HEK293T (cell line): Measurements from ENCODE around the gene RNF183.
A peak's percentile ranks its signal among the peaks of the same experiment; 100 is the strongest.

Source experiments
- CTCF ChIA-PET: fragments of 350-600 bp; formaldehyde crosslinking; extraction: SDS; loops from one replicate; lab custom pipeline; 2021; ENCODE audit warnings: antibody characterized with exemption, inconsistent platforms; lab: Yijun Ruan, JAX
- POLR2A ChIA-PET: fragments of 350-600 bp; formaldehyde crosslinking; extraction: SDS; loops from one replicate; lab custom pipeline; 2020; ENCODE audit warnings: antibody characterized with exemption, inconsistent platforms; lab: Yijun Ruan, JAX
- DNase-seq: peaks from one replicate; pipeline ENCODE4 v3.0.0; 2012; ENCODE audit warnings: mixed read lengths; ENCODE audit errors: extremely low spot score
- ARNT ChIP-seq: fragments of 450-650 bp; IDR thresholded peaks from 2 replicates; pipeline ENCODE4 v1.6.1; 2017; ENCODE audit warnings: mild to moderate bottlenecking
- BHLHE40 ChIP-seq: fragments of 450-650 bp; IDR thresholded peaks from 2 replicates; pipeline ENCODE4 v1.6.1; 2016; ENCODE audit warnings: mild to moderate bottlenecking, moderate library complexity, borderline replicate concordance
- CTBP1 ChIP-seq: fragments of 450-650 bp; IDR thresholded peaks from 2 replicates; pipeline ENCODE4 v1.6.1; 2016; ENCODE audit warnings: borderline replicate concordance
- ELF4 ChIP-seq: fragments of 450-650 bp; IDR thresholded peaks from 2 replicates; pipeline ENCODE4 v1.6.1; 2017; ENCODE audit warnings: antibody characterized with exemption
- FOXA1 ChIP-seq: fragments of 450-650 bp; IDR thresholded peaks from 2 replicates; pipeline ENCODE4 v1.6.1; 2016; ENCODE audit warnings: mild to moderate bottlenecking
- FOXK2 ChIP-seq: fragments of 450-650 bp; IDR thresholded peaks from 2 replicates; pipeline ENCODE4 v1.6.1; 2016; ENCODE audit warnings: mild to moderate bottlenecking
- FOXM1 ChIP-seq: fragments of 450-650 bp; IDR thresholded peaks from 2 replicates; pipeline ENCODE4 v1.6.1; 2017; ENCODE audit warnings: mild to moderate bottlenecking, borderline replicate concordance
- HDGF ChIP-seq: fragments of 450-650 bp; IDR thresholded peaks from 2 replicates; pipeline ENCODE4 v1.6.1; 2017; ENCODE audit warnings: antibody characterized with exemption, borderline replicate concordance
- L3MBTL2 ChIP-seq: fragments of 450-650 bp; conservative IDR thresholded peaks from 2 replicates; pipeline ENCODE4 v1.6.1; 2016; ENCODE audit warnings: mild to moderate bottlenecking
- LEF1 ChIP-seq: fragments of 450-650 bp; IDR thresholded peaks from 2 replicates; pipeline ENCODE4 v1.6.1; 2017; ENCODE audit warnings: mild to moderate bottlenecking, borderline replicate concordance
- NFRKB ChIP-seq: fragments of 450-650 bp; IDR thresholded peaks from 2 replicates; pipeline ENCODE4 v1.6.1; 2016; ENCODE audit warnings: mild to moderate bottlenecking, moderate library complexity
- PKNOX1 ChIP-seq: fragments of 450-650 bp; IDR thresholded peaks from 2 replicates; pipeline ENCODE4 v1.6.1; 2016
- SP1 ChIP-seq: fragments of 450-650 bp; IDR thresholded peaks from 2 replicates; pipeline ENCODE4 v1.6.1; 2017
- SUZ12 ChIP-seq: fragments of 450-650 bp; IDR thresholded peaks from 2 replicates; pipeline ENCODE4 v1.6.1; 2016; ENCODE audit warnings: mild to moderate bottlenecking
- TARDBP ChIP-seq: fragments of 450-650 bp; IDR thresholded peaks from 2 replicates; pipeline ENCODE4 v1.6.1; 2016
- ZNF384 ChIP-seq: fragments of 450-650 bp; IDR thresholded peaks from 2 replicates; pipeline ENCODE4 v1.6.1; 2016

RNF183 gene

GRCh38 chr9:113309204-113309813 lies 6.1 kb upstream of the RNF183 start:
- peak; percentile 41 for DNase-seq
- CTCF ChIA-PET: interaction anchor here (1.8 kb wide), 1 partner anchor 9 kb away, joined by 3 read pairs; no protein-coding TSS in a partner anchor
- no peak for TF ChIP-seq FOXK2
- TF ChIP-seq FOXA1: no peak
- TF ChIP-seq ZNF384: no peak
- TF ChIP-seq HDGF: no peak
- TF ChIP-seq SP1: no peak
- TF ChIP-seq ELF4: no peak
- no peak for TF ChIP-seq SUZ12
- POLR2A ChIA-PET: no interaction called here

DNA sequence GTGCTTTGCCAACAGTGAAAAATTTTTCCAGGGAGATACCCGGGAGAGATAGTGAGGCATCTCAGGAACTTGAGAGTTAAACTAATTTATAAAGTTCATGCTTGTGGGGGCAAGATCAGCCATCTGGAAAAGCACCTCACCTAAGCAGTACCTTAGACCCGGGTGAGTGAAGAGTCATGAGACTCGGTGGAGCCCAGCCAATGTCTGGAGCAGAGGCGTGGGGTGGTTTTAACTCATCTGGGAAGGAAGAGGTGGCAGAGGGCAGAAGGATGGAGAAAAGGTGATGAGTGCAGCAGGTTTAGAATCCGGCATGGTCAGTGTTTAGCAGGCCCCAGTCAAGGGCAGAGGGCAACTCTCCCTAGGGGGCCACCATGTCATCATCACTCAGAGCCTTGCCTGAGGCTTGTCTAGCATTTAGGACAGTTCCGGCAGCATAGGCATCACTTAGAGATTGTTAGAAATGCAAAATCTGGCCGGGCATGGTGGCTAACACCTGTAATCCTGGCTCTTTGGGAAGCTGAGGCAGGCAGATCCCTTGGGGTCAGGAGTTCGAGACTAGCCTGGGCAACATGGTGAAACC lies 4.3 kb upstream of the RNF183 start:
- DNase-seq: no peak
- no peak for TF ChIP-seq FOXM1
- no peak for TF ChIP-seq NFRKB
- TF ChIP-seq ZNF384: no peak
- TF ChIP-seq FOXA1: no peak
- no peak for TF ChIP-seq ELF4
- TF ChIP-seq BHLHE40: no peak
- POLR2A ChIA-PET: interaction anchor here (1.3 kb wide), 1 partner anchor 102 kb away, joined by 5 read pairs; the partner anchor contains the start of genes C9orf43 and POLE3
- CTCF ChIA-PET: no interaction called here

DNA sequence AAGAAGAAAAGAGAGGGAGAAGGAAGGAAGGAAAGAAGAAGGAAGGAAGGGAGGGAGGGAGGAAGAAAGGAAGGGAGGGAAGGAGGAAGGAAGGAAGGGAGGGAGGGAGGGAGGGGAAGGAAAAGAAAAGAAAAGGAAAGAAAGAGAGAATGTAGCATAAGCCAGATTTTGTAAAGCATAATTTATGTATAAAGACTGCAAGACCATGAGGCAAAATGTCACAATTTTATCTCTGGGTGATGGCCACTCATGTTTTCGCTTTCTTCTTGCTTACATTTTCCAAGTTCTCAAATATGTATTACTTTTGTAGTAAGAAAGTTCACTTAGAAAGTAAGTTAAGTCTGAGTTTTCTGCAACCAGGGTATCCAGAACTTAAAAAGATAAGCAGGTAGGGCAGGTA lies 3.4 kb upstream of the RNF183 start:
- POLR2A ChIA-PET: no interaction called here
- CTCF ChIA-PET: no interaction called here
- DNase-seq: no peak
- TF ChIP-seq SP1: no peak

- ChIA-PET POLR2A (no interaction called here), CTCF (no interaction called here)
- DNase-seq: no peak
- no peak for TF ChIP-seq L3MBTL2
- no peak for TF ChIP-seq ELF4
- no peak for TF ChIP-seq NFRKB
- TF ChIP-seq TARDBP: no peak
- TF ChIP-seq ZNF384: no peak
- no peak for TF ChIP-seq FOXK2
- TF ChIP-seq HDGF: no peak
- TF ChIP-seq FOXA1: no peak
- TF ChIP-seq FOXM1: no peak
Measured at GRCh38 chr9:113301548-113301947, 1.6 kb downstream of the RNF183 start.

GRCh38 chr9:113299800-113300292 lies 3.3 kb downstream of the RNF183 start:
- no peak for TF ChIP-seq PKNOX1
- TF ChIP-seq BHLHE40: no peak
- no peak for TF ChIP-seq SP1
- TF ChIP-seq TARDBP: no peak
- no peak for TF ChIP-seq NFRKB
- CTCF ChIA-PET: interaction anchor here (1.0 kb wide), 1 partner anchor 26 kb away, joined by 3 read pairs; no protein-coding TSS in a partner anchor
- POLR2A ChIA-PET: interaction anchor here (1.0 to 1.1 kb wide), 2 partner anchors 25 to 40 kb away, joined by 4 to 6 read pairs; partner anchors contain the start of genes CDC26 and WDR31
- DNase-seq: no peak

- POLR2A ChIA-PET: interaction anchor here (1.0 to 1.1 kb wide), 2 partner anchors 24 to 41 kb away, joined by 4 to 6 read pairs; partner anchors contain the start of genes CDC26 and WDR31
- no peak for DNase-seq
- TF ChIP-seq ELF4: no peak
- no peak for TF ChIP-seq LEF1
- no peak for TF ChIP-seq BHLHE40
- TF ChIP-seq FOXM1: no peak
- no peak for TF ChIP-seq HDGF
- TF ChIP-seq FOXK2: no peak
- no peak for TF ChIP-seq SP1
- no peak for TF ChIP-seq ARNT
- no peak for TF ChIP-seq FOXA1
- no peak for TF ChIP-seq PKNOX1
- no peak for TF ChIP-seq ZNF384
- no peak for TF ChIP-seq L3MBTL2
- no peak for TF ChIP-seq TARDBP
- TF ChIP-seq NFRKB: no peak
- TF ChIP-seq CTBP1: no peak
- no peak for TF ChIP-seq SUZ12
- CTCF ChIA-PET: interaction anchor here (0.6 kb wide), 1 partner anchor 14 kb away, joined by 3 read pairs; no protein-coding TSS in a partner anchor
Measured at GRCh38 chr9:113298924-113299770, 4.0 kb downstream of the RNF183 start.

GRCh38 chr9:113298311-113298710 lies 4.9 kb downstream of the RNF183 start:
- ChIA-PET CTCF (interaction anchor here (0.6 kb wide), 1 partner anchor 15 kb away, joined by 3 read pairs; no protein-coding TSS in a partner anchor), POLR2A (no interaction called here)
- TF ChIP-seq ZNF384 (no peak), L3MBTL2 (no peak), FOXK2 (no peak), TARDBP (no peak), HDGF (no peak), LEF1 (no peak), NFRKB (no peak), SP1 (no peak), ARNT (no peak), CTBP1 (no peak), PKNOX1 (no peak), FOXA1 (no peak), SUZ12 (no peak), FOXM1 (no peak), BHLHE40 (no peak), ELF4 (no peak)
- DNase-seq: no peak
